DMS 273 (cell line): Measurements from ENCODE around the gene MICU1.
"Not testable (repeated sequence)": the region's sequence is repeated elsewhere in the genome, so short reads cannot be mapped to it uniquely, and the experiment has no call there.

Source experiments
- DNase-seq: peaks from one replicate; lab custom pipeline; 2025; ENCODE audit not compliant: unreplicated experiment; lab: John Stamatoyannopoulos, UW

Gene MICU1

GRCh38 chr10:72455889-72456595 is 169.8 kb downstream of the MICU1 start:
- DNase-seq = peak; percentile 5

- no peak for DNase-seq
These were observed 175.9 kb downstream of the MICU1 start for GRCh38 chr10:72449941-72450441.

- DNase-seq = no peak
These were observed 180.0 kb downstream of the MICU1 start for GRCh38 chr10:72445851-72446250.

- DNase-seq = not testable (repeated sequence)
These were observed 182.9 kb downstream of the MICU1 start for GRCh38 chr10:72442969-72443368.

- DNase-seq = no peak
These were observed 190.3 kb downstream of the MICU1 start for GRCh38 chr10:72435570-72435969.

- DNase-seq = not testable (repeated sequence)
These were observed 194.9 kb downstream of the MICU1 start for GRCh38 chr10:72430936-72431335.

- DNase-seq = no peak
These were observed 195.9 kb downstream of the MICU1 start for GRCh38 chr10:72429931-72430330.

- peak; percentile 81 for DNase-seq
These were observed 198.9 kb downstream of the MICU1 start for GRCh38 chr10:72426986-72427385.

- DNase-seq = no peak
These were observed 200.7 kb downstream of the MICU1 start for GRCh38 chr10:72425133-72425532.

- no peak for DNase-seq
These were observed 201.3 kb downstream of the MICU1 start for GRCh38 chr10:72424561-72424960.

- no peak for DNase-seq
These were observed 202.5 kb downstream of the MICU1 start for GRCh38 chr10:72423426-72423825.

- no peak for DNase-seq
These were observed 203.9 kb downstream of the MICU1 start for GRCh38 chr10:72421885-72422540.

GRCh38 chr10:72419241-72419640 is 206.6 kb downstream of the MICU1 start:
- no peak for DNase-seq

GRCh38 chr10:72418679-72419078 is 207.2 kb downstream of the MICU1 start:
- no peak for DNase-seq

- no peak for DNase-seq
These were observed 207.9 kb downstream of the MICU1 start for GRCh38 chr10:72417971-72418370.

GRCh38 chr10:72416661-72417060 is 209.2 kb downstream of the MICU1 start:
- no peak for DNase-seq

- DNase-seq = no peak
These were observed 211.2 kb downstream of the MICU1 start for GRCh38 chr10:72414642-72415041.

- DNase-seq = no peak
These were observed 216.7 kb downstream of the MICU1 start for GRCh38 chr10:72409167-72409566.

GRCh38 chr10:72407927-72408600 is 217.8 kb downstream of the MICU1 start:
- DNase-seq = no peak

GRCh38 chr10:72407471-72407870 is 218.4 kb downstream of the MICU1 start:
- no peak for DNase-seq

- DNase-seq = not testable (repeated sequence)
These were observed 230.3 kb downstream of the MICU1 start for GRCh38 chr10:72395581-72395980.

- DNase-seq = no peak
These were observed 233.3 kb downstream of the MICU1 start for GRCh38 chr10:72392571-72392970.
